HEK293 (cell line): ENCODE data around the gene OR52E6.

ENCODE experiments used
- CTCF ChIA-PET: fragments of 350-600 bp; formaldehyde crosslinking; extraction: SDS; loops from one replicate; lab custom pipeline; 2021; ENCODE audit warnings: antibody characterized with exemption; lab: Yijun Ruan, JAX
- POLR2A ChIA-PET: fragments of 300-600 bp; formaldehyde crosslinking; extraction: SDS; loops from one replicate; lab custom pipeline; 2020; ENCODE audit warnings: antibody characterized with exemption, inconsistent platforms; lab: Yijun Ruan, JAX
- H3K27ac ChIP-seq: fragments of 200-500 bp; sonication (Bioruptor generic); 2 replicates; pipeline ENCODE4 v1.5.1; 2014; ENCODE audit warnings: low read depth, low read length, control low read depth, inconsistent platforms; ENCODE audit errors: extremely low read depth
- H3K36me3 ChIP-seq, 2 experiments: fragments of 200-500 bp in 1 of 2; sonication (Bioruptor generic) in 1 of 2; 1 replicate in 1 of 2; 2 replicates in 1 of 2; pipeline ENCODE4 v1.5.1; 2014 to 2017; ENCODE audit warnings: inconsistent platforms in 2 of 2, low read length in 2 of 2; ENCODE audit not compliant: control insufficient read depth in 2 of 2, insufficient read depth in 1 of 2
- H3K4me1 ChIP-seq: fragments of 200-500 bp; sonication (Bioruptor generic); 2 replicates; pipeline ENCODE4 v1.5.1; 2014; ENCODE audit warnings: mild to moderate bottlenecking, low read length, inconsistent platforms; ENCODE audit not compliant: control insufficient read depth, insufficient read depth
- H3K4me3 ChIP-seq: 2 replicates; pipeline ENCODE4 v1.5.1; 2011; ENCODE audit warnings: low read depth, mild to moderate bottlenecking, control low read depth, low read length, moderate library complexity
- H3K9me3 ChIP-seq: fragments of 200-500 bp; sonication (Bioruptor generic); 2 replicates; pipeline ENCODE4 v1.5.1; 2014; ENCODE audit warnings: low read depth, low read length, inconsistent platforms; ENCODE audit not compliant: control insufficient read depth, insufficient read depth
- AEBP2 ChIP-seq: fragments of 450-650 bp; formaldehyde crosslinking; IDR thresholded peaks from 2 replicates; pipeline ENCODE4 v1.5.1; 2016; ENCODE audit warnings: missing biosample characterization, missing genetic modification characterization, borderline replicate concordance
- HOXC10 ChIP-seq: sonication (generic); formaldehyde crosslinking; IDR thresholded peaks from 2 replicates; pipeline ENCODE4 v1.8.1; 2023; ENCODE audit warnings: mild to moderate bottlenecking, missing genetic modification reagents
- RBAK ChIP-seq: fragments of 450-650 bp; formaldehyde crosslinking; IDR thresholded peaks from 2 replicates; pipeline ENCODE4 v1.5.1; 2016; ENCODE audit warnings: missing biosample characterization, missing genetic modification characterization
- SALL2 ChIP-seq: fragments of 450-650 bp; formaldehyde crosslinking; IDR thresholded peaks from 2 replicates; pipeline ENCODE4 v1.5.0; 2017; ENCODE audit warnings: missing biosample characterization, mild to moderate bottlenecking, missing genetic modification characterization, borderline replicate concordance
- SETDB1 ChIP-seq: IDR thresholded peaks from one replicate; pipeline ENCODE4 v1.6.1; 2017; ENCODE audit warnings: mild to moderate bottlenecking, low read length, moderate library complexity, mixed read lengths; ENCODE audit not compliant: insufficient read length
- SP3 ChIP-seq: fragments of 450-650 bp; formaldehyde crosslinking; IDR thresholded peaks from 2 replicates; pipeline ENCODE4 v1.5.1; 2016; ENCODE audit warnings: missing biosample characterization, missing genetic modification characterization
- WT1 ChIP-seq: fragments of 450-650 bp; formaldehyde crosslinking; IDR thresholded peaks from 2 replicates; pipeline ENCODE4 v1.5.1; 2016; ENCODE audit warnings: missing biosample characterization, missing genetic modification characterization
- ZFP41 ChIP-seq: fragments of 450-650 bp; formaldehyde crosslinking; IDR thresholded peaks from 2 replicates; pipeline ENCODE4 v1.5.1; 2016; ENCODE audit warnings: missing biosample characterization, missing genetic modification characterization, borderline replicate concordance
- ZNF155 ChIP-seq: fragments of 450-650 bp; formaldehyde crosslinking; IDR thresholded peaks from 2 replicates; pipeline ENCODE4 v1.5.1; 2016; ENCODE audit warnings: missing biosample characterization, missing genetic modification characterization
- ZNF184 ChIP-seq: fragments of 450-650 bp; IDR thresholded peaks from 2 replicates; pipeline ENCODE4 v1.5.1; 2018; ENCODE audit warnings: missing biosample characterization, mild to moderate bottlenecking, missing genetic modification characterization
- ZNF223 ChIP-seq: fragments of 450-650 bp; formaldehyde crosslinking; IDR thresholded peaks from 2 replicates; pipeline ENCODE4 v1.5.1; 2016; ENCODE audit warnings: missing biosample characterization, missing genetic modification characterization
- ZNF280C ChIP-seq: fragments of 450-650 bp; formaldehyde crosslinking; IDR thresholded peaks from 2 replicates; pipeline ENCODE4 v1.5.1; 2016; ENCODE audit warnings: missing biosample characterization, missing genetic modification characterization
- ZNF404 ChIP-seq: fragments of 450-650 bp; formaldehyde crosslinking; IDR thresholded peaks from 2 replicates; pipeline ENCODE4 v1.5.1; 2017; ENCODE audit warnings: missing biosample characterization, missing genetic modification characterization
- ZNF580 ChIP-seq: fragments of 450-650 bp; formaldehyde crosslinking; IDR thresholded peaks from 2 replicates; pipeline ENCODE4 v1.5.1; 2016; ENCODE audit warnings: missing biosample characterization, missing genetic modification characterization
- TF ChIP-seq, protein P1 (sequence below): fragments of 450-650 bp; formaldehyde crosslinking; optimal IDR thresholded peaks from 2 replicates; pipeline ENCODE3; 2016; ENCODE audit warnings: missing biosample characterization, mild to moderate bottlenecking, missing genetic modification characterization
- TF ChIP-seq, protein P2 (sequence below): fragments of 450-650 bp; formaldehyde crosslinking; IDR thresholded peaks from 2 replicates; pipeline ENCODE4 v1.5.1; 2016; ENCODE audit warnings: missing biosample characterization, missing genetic modification characterization
- TF ChIP-seq, protein P3 (sequence below): fragments of 450-650 bp; IDR thresholded peaks from 2 replicates; pipeline ENCODE4 v1.5.1; 2018; ENCODE audit warnings: missing biosample characterization, missing genetic modification characterization

Gene OR52E6

GRCh38 chr11:5807580-5807979 is 34.1 kb downstream of the OR52E6 start:
- POLR2A ChIA-PET, result no interaction called here

DNA sequence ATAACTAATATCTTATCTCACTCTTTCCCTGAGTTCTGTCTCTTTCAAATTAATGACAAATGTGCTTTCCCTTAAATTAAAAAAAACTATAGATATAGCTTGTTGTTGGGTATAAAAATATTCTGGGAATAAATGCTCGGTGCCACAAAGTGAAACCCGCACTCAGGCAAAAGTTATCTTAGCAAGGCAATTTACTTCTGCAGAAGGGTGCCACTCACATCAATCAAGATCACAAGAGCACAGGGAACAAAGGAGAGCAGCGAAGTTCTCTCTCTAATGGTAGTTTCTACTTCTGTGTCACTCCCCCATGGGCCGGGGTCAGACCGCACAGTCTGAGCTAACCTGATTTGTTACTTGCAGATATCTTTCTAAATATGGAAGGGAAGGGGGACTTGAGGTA is 37.7 kb downstream of the OR52E6 start:
- ChIA-PET POLR2A (no interaction called here), CTCF (interaction anchor here (0.8 kb wide), 2 partner anchors 328 to 1168 kb away, joined by 3 to 4 read pairs; no protein-coding TSS in a partner anchor)
- Histone ChIP-seq H3K4me1 (no peaks in the 10 kb centered on the region), H3K4me3 (no peak overlapping the region), H3K27ac (no peak overlapping the region), H3K9me3 (no peaks in the 10 kb centered on the region), H3K36me3 (no peaks in the 10 kb centered on the region)
- TF ChIP-seq WT1 (tag by site-specific recombination), result no peak
- no peak for TF ChIP-seq ZFP41 (tag by site-specific recombination)
- peak; percentile 44 for TF ChIP-seq SETDB1
- TF ChIP-seq, protein P1, sequence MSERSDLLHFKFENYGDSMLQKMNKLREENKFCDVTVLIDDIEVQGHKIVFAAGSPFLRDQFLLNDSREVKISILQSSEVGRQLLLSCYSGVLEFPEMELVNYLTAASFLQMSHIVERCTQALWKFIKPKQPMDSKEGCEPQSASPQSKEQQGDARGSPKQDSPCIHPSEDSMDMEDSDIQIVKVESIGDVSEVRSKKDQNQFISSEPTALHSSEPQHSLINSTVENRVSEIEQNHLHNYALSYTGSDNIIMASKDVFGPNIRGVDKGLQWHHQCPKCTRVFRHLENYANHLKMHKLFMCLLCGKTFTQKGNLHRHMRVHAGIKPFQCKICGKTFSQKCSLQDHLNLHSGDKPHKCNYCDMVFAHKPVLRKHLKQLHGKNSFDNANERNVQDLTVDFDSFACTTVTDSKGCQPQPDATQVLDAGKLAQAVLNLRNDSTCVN (tag by site-specific recombination), result no peak
- no peak for TF ChIP-seq ZNF184 (tag by site-specific recombination)
- no peak for TF ChIP-seq ZNF280C (tag by site-specific recombination)
- no peak for TF ChIP-seq ZNF223 (tag by site-specific recombination)
- TF ChIP-seq ZNF155 (tag by site-specific recombination), result no peak

More at GRCh38 chr11:5807580-5807979, 34.1 kb downstream of the OR52E6 start:
- Histone ChIP-seq H3K9me3 (no peaks in the 10 kb centered on the region), H3K27ac (no peak overlapping the region), H3K4me3 (no peak overlapping the region), H3K36me3 (no peaks in the 10 kb centered on the region), H3K4me1 (no peaks in the 10 kb centered on the region)
- CTCF ChIA-PET, result interaction anchor here (0.6 to 2.1 kb wide), 6 partner anchors 66 to 599 kb away, joined by 3 to 10 read pairs (median 3); no protein-coding TSS in a partner anchor
- TF ChIP-seq HOXC10 (CRISPR knock-in tag), result no peak
- no peak for TF ChIP-seq SP3 (tag by site-specific recombination)
- TF ChIP-seq, protein P2, sequence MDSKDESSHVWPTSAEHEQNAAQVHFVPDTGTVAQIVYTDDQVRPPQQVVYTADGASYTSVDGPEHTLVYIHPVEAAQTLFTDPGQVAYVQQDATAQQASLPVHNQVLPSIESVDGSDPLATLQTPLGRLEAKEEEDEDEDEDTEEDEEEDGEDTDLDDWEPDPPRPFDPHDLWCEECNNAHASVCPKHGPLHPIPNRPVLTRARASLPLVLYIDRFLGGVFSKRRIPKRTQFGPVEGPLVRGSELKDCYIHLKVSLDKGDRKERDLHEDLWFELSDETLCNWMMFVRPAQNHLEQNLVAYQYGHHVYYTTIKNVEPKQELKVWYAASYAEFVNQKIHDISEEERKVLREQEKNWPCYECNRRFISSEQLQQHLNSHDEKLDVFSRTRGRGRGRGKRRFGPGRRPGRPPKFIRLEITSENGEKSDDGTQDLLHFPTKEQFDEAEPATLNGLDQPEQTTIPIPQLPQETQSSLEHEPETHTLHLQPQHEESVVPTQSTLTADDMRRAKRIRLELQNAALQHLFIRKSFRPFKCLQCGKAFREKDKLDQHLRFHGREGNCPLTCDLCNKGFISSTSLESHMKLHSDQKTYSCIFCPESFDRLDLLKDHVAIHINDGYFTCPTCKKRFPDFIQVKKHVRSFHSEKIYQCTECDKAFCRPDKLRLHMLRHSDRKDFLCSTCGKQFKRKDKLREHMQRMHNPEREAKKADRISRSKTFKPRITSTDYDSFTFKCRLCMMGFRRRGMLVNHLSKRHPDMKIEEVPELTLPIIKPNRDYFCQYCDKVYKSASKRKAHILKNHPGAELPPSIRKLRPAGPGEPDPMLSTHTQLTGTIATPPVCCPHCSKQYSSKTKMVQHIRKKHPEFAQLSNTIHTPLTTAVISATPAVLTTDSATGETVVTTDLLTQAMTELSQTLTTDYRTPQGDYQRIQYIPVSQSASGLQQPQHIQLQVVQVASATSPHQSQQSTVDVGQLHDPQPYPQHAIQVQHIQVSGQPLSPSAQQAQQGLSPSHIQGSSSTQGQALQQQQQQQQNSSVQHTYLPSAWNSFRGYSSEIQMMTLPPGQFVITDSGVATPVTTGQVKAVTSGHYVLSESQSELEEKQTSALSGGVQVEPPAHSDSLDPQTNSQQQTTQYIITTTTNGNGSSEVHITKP (tag by site-specific recombination), result no peak
- no peak for TF ChIP-seq AEBP2
- TF ChIP-seq, protein P3, sequence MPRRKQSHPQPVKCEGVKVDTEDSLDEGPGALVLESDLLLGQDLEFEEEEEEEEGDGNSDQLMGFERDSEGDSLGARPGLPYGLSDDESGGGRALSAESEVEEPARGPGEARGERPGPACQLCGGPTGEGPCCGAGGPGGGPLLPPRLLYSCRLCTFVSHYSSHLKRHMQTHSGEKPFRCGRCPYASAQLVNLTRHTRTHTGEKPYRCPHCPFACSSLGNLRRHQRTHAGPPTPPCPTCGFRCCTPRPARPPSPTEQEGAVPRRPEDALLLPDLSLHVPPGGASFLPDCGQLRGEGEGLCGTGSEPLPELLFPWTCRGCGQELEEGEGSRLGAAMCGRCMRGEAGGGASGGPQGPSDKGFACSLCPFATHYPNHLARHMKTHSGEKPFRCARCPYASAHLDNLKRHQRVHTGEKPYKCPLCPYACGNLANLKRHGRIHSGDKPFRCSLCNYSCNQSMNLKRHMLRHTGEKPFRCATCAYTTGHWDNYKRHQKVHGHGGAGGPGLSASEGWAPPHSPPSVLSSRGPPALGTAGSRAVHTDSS (tag by site-specific recombination), result no peak
- no peak for TF ChIP-seq ZNF404 (tag by site-specific recombination)
- TF ChIP-seq RBAK (tag by site-specific recombination), result no peak
- TF ChIP-seq ZNF580 (tag by site-specific recombination), result no peak
- TF ChIP-seq SALL2 (tag by site-specific recombination), result no peak
